ENCODE measurements around the gene ARHGEF10L. TPM values are rescaled to one million over a fixed set of nuclear protein-coding genes. Genes with fewer than 3 reads are reported as not detected.

ARHGEF10L gene
- polyA plus RNA-seq, 12 donors: 15.6 to 29.2 (median 19.0) TPM; not detected in 1

DNA sequence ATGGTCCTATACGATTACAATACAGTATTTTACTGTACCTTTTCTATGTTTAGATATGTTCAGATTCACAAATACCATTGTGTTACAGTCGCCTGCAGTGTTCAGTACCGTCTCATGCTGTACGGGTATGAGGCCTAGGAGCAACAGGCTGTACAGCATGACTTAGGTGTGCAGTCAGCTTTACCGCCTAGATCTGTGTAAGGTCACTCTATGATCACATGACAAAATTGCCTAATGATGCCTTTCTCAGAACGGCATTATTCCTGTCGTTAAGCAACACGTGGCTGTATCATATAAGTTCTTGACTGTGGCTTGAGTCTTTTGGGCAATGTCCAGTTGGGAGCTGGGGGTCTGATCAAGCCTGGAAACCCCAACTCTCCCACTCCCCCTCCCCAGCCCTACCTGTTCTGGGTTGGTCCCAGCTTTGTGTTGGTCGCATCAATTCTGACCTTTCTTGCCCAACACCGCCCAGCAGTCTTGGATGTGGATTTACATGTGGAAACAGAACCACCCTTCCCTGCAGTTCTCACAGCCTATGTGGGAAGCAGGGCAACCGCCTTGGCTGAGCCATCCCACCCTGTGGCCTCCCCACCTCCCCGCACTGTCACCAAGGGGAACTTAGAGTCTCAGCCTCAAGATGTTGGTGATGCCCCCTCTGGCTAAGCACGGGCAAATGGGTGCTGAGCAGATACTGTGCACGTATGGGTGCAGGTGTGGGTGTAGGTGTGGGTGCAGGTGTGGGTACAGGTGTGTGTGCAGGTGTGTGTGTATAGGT lies 135.4 kb downstream of the ARHGEF10L start:
- DNase-seq: no peak

DNA sequence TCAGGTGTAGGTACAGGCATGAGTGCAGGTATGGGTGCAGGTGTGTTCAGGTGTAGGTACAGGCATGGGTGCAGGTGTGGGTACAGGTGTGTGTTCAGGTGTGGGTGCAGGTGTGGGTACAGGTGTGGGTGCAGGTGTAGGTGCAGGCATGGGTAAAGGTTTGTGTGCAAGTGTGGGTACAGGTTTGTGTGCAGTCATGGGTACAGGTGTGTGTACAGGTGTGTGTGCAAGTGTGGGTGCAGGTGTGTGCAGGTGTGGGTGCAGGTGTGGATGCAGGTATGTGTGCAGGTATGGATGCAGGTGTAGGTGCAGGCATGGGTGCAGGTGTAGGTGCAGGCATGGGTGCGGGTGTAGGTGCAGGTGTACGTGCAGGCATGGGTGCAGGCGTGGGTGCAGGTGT lies 136.2 kb downstream of the ARHGEF10L start:
- no peak for DNase-seq

DNA sequence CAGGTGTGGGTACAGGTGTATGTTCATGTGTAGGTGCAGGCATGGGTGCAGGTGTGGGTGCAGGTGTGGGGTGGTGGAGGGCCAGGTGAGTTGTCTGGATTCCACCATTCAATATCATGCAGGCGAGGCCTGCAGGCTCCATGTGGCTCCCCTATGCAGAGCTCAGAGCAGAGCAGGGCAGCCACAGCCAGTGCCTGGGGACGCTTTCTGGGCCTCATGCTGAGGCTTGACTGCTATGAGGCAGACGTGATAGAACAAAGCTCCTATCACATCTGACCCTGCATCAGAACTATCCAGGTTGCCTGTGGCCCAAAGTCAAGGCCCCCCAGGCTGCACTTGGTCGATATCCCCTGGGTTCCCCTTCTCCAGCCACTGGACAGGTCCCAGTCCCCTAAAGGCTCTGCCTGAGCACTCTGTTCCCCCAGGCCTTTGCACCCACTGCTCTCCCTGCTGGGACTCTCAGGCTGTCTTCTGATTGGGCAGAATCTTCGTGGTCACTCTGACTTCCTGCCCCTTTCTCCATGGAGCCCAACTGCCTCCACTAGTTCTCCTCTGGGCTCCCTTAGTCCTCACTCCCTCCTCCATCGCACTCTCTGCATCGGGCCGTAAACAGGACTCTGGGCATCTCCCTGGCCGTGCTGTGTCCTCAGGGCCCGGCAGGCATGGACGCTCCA lies 137.0 kb downstream of the ARHGEF10L start:
- no peak for DNase-seq

DNA sequence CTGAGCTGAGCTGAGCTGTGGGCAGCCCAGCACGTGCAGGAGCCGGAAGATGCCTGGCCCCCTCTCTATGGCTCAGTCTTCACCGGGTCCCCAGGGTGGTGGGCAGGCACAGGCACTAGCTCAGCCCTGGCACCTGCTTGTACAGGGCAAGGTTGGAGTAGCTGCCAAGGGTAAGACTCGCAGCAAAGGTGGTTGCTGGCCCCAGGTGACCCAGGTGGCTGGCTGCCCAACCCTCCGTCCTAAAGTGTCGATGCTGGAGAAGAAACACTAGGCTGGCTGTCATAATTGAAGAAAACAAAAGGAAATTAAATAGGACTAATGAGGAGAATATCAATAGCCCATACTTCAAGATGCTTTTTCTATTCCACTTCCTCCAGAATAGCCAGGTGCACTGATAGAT lies 138.5 kb downstream of the ARHGEF10L start:
- DNase-seq: no peak

DNA sequence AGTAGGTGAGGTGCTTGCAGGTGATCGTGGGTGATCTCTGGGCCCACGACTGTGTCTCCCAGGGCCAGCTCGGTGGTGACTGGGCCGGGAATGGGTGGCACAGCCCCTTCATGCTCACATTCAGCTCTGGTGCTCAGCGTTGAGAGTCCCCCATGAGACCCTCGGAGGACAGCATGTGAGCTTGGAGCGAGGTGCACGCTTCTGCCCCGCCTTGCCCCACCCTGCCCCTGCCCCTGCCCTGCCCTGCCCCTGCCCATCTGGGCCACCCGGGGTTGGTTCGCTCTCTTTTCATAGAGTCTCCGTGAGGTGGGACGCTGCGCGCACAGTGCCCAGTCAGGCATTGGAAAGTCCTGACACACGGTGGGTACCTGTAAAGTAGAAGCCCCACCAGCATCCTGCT lies 140.4 kb downstream of the ARHGEF10L start:
- DNase-seq: no peak

DNA sequence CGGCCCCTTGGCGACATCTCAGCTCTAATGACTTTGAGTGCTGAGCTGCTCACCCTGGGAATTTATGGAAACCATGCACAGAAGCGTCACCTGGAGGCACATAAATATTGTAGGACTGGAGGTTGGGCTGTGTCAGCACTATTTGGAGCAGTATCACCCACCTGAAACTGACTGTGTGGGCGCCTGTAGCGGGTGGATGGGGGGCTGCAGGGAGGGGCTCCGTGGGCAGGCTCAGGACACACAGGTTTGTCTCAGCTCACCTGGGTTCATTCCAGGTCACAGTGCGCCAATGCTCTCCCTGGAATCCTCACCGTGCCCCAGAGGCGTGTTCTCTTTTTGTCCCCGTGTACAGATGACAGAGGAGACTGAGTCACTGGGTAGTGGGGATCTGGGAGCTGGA lies 140.8 kb downstream of the ARHGEF10L start:
- no peak for DNase-seq

DNA sequence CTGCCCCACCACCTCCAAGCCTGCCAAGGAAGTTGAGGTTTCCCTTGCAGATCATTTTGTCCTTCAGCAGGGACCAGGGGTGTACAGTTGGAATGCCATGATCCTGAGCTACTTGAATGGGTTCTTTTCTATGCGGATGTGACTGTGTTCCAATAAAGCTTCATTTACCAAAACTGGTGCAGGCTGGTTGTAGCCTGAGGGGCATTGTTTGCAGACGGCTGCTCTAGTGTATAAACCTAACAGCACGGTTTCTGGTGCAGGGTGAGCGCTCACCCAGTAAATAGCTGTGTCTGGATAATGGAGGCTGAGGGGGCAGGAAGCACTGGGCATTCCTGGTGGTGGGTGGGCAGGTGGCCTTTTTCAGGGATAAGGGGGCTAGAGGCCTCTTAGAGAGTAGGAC lies 142.9 kb downstream of the ARHGEF10L start:
- DNase-seq: no peak

DNA sequence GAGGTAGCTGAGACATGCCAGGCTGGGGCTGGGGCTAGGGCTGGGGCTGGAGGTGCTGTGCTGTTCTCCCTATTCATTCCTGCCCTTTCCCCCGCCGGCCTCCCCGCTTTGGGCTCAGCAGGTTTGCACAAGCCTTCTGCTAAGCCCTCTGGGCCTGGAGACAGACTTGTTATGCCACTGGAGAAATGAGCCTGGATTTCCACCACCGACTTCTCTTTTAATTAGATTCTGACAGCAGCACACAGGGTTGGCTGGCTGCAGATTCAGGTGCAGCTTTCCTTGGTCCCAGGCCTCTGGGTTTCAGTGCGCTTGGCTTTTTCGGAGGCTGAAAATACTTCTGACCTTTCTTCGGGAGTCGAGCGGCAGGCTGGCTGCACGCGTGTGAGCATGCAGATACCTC lies 144.1 kb downstream of the ARHGEF10L start:
- no peak for DNase-seq

DNA sequence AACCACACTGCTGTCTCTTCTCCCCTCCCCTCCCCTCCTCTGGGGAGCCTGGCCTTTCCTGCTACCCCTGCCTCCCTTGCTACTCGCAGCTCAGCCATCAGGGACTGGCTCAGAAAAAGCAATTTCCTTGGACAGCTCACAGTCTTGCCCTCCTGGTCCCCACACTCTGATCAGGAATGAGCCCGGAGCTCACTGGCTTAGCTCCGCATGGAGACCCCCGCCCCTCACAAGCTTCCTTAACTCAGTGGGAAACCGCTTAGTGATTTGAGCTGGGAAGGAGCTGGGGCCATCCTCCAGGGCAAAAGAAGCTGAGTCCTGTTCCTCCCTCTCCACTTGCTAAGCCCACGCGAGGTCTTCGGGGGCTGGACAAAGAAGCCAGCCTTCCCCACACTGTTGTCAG lies 145.3 kb downstream of the ARHGEF10L start:
- no peak for DNase-seq

DNA sequence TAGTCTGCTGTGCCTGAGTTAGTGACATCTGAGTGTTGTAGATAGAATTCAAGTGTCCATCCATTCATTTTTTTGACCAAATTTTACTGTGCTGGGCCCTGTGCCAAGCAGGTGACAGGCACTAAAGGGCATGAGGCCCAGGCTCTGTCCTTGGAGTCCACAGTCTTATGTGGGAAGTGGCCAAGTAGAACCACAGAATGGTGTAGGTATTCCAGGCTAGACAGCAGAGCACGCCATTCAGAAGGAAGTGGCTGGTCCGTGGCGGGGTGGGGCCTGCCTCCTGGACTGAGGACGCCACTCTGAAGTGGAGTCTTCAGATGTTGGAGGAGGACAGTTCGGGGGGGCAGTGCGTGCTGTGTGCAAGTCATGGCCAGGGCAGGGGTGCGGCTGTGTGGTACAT lies 146.8 kb downstream of the ARHGEF10L start:
- no peak for DNase-seq

DNA sequence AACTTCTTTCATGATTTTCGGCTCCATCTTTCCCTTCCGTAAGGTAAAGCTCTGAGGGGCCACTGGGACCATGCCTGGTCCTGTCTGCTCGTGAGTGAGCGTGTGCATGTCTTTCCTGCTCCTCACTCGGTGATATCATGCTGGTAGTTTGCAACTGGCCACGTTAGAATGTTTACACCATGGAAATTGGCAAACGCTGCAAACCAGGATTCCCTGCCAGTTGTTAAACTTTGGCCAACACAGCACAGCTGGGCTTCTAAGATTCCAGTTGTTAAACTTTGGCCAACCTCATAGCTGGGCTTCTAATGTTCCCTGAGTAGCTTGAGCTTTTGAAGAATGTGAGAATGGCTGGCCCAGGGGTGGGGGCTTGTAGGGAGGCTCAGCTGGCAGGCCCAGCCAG lies 147.6 kb downstream of the ARHGEF10L start:
- DNase-seq: peak; percentile 70

DNA sequence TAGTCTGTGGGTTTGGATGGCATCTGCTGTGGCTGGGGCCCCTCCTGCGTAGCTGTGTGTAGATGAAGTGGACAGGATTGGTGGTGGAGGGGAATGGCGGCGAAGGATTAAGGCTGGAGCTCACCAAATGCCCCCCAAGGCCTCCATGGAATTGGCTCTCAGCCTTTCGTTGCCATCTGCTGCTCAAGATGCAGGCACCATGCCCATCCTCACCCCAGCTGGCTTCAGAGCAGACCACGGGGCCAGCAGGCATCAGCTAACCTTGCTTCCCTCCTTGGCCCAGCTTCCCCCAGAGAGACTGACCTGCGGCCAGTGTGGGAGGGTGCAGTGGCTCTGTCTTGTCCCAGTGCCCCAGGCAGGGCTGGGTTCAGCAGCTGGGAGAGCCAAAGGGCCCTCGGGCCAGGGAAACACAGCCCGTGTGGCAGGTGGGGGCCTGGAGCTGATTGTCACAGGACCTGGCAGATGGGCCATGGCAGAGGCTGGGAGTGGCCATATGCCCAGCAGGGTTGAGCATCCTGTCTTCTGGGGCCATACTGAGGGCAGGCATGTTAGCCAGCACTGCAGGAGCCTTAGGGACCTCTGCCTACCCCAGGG lies 148.8 kb downstream of the ARHGEF10L start:
- DNase-seq: no peak

DNA sequence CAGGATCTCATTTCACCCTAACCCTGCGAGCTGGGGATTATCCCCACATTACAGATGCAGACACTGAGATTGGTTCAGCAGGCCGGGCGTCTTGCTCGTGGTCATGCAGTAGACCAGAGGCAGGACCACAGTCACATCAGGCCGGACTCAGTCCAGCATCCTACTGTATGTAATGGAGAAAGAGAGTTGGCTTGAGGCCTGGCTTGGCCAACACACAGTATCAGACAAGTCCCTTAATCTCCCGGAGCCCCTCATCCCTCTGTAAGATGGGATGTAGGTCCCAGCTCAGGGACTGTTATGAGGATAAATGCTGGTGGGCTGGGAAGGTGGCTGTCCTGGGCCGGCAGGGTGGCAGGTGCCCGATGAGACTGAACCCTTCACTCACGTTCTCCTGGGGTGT lies 149.5 kb downstream of the ARHGEF10L start:
- DNase-seq: peak; percentile 60

DNA sequence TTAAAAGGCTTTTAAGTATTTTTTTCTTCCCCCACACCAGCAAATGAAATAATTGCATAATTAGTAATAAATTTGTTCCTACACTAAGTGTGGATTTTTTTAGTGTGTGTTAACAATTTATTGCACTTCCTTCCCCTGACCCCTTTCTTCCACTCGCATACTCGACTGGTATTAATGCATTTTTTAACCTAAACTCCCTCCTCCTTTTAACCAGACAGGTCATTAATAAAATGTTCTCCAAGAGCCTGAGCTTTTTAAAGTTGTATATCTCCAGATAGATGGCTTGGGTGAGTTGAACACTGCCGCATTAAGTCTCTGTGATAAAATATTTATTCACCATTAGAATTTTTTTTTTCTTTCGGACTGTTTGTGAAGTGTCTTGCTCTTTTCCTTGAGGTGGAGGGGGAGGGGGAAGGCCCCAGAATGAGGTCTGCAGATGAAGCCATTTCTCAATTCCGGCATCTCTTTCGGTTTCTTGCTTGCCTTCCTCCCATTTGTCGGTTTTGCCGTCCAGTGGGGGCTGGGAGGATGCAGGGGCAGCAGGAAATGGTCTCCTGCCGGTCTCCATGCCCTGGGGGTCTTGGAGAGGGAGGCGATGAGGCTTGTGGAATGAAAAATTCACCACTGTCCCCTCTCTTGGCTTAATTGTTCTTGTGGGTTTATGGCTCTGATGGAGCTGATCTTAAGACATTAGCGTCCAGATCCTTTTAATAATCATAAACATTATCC lies 151.6 kb downstream of the ARHGEF10L start:
- no peak for DNase-seq

DNA sequence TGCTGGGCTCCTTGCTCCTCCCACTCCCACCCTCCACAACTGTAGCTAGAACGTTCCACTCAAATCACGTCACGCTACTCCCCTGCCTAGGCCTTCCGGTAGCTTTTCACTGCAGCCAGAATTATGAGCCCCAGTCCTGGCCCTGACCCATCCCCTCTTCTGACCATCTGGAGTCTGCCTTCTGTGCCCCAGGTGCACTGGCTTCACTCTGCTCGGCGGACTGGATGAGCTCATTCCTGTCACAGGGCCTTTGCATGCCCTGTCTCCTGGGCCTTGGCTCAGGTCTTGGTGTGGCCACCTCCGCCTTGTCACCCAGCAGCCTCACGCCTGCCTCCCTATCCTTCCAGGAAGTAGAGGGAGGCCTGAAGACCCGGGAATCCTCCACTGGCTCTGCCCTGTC lies 153.1 kb downstream of the ARHGEF10L start:
- DNase-seq: no peak

DNA sequence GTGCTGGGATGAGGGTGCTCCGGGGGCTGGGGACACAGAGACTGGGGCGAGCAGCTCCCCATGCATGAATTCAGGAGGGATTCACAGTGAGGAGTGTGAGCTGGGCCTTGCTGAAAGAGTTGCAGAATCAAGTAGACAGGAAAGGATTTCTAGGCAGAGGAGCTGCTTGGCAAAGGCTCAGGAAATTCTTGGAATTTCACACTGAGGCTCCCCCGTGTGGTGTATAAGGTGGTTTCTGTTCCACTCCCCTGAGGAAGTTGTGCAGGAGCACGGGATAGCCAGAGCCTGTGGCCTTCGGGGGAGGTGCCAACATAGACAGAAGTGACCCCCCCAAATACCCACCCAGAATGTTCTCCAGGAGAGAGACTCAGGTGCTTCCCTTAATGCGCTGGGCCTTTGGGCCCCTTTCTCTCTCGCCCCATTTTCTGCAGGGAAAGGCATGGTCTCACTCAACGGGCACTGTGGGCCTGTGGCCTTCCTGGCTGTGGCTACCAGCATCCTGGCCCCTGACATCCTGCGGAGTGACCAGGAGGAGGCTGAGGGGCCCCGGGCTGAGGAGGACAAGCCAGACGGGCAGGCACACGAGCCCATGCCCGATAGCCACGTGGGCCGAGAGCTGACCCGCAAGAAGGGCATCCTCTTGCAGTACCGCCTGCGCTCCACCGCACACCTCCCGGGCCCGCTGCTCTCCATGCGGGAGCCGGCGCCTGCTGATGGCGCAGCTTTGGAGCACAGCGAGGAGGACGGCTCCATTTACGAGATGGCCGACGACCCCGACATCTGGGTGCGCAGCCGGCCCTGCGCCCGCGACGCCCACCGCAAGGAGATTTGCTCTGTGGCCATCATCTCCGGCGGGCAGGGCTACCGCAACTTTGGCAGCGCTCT lies 157.2 kb downstream of the ARHGEF10L start:
- peak; percentile 72 for DNase-seq

DNA sequence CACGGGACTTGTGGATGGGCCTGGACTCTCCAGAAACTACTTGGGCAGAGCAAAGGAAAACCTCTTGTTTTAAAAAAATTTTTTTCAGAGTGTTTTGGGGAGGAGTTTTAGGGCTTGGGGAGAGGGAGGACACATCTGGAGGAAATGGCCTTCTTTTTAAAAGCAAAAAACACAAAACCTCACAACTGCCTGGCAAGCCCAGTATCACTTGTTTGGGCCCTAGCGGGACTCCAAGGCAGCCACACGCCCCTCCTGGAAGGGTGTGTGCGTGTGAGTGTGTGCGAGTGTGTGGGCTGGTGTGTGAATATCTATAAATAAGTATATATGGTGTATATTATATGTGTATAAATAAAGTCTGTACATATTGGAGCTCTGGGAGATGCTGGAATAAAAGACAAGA lies 158.0 kb downstream of the ARHGEF10L start:
- no peak for DNase-seq

DNA sequence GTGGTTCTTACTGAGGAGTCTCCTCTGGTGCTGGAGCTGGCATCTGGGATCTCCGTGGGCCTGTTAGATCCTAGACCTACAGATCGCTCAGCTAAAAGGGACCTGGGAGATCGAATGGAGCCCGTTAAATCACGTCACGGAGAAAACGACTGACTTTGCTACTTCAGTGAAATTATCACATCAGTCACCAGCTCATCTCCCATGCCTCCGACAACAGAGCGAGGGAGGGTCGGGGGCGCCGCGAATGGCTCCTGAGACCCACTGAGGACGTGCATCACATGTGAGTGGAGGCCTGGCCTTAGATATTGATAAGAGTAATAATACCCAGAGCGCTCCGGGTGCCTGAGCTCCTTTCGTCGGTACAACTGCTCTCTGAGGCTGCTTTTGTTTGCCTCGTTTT lies 160.1 kb downstream of the ARHGEF10L start:
- no peak for DNase-seq

DNA sequence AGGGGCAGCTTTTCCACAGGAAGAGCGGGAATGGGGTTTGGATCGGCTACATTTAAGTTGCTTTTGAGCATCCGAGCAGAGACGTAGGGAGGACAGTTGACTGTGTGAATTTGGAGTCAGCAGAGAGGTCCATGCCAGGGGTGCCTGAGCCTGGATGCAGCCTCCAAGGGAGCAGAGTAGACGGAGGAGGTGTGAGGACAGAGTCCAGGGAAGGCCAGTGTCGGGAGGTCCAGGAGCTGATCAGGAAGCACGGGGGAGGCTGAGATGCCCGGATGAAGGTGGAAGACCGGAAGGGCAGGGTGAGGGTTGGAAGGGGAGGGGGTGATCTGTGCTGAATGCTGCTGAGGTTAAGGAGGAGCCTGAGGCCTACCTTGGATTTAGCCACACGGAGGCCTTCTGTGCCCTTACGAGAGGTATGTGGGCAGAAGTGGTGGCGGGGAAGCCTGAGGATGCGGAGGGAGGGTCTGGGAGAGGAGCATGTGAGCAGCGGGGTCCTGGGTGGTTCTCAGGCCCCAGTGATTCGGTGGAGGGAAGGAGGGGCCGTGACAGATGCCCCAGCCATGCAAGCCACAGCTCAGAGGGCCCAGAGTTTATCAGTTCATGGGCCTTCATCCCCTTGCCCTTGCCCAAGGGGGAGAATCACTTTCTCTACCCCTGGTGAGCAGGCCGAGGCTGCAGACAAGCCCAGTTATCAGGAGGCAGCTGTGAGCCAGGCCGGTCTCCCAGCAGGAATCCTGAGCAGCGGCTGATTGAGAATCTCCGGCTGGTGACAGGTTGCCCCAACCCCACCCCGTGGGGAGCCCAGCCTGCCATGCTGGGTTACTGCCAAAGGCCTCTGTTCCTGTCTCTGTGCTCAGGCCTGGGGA lies 161.7 kb downstream of the ARHGEF10L start:
- DNase-seq: no peak

DNA sequence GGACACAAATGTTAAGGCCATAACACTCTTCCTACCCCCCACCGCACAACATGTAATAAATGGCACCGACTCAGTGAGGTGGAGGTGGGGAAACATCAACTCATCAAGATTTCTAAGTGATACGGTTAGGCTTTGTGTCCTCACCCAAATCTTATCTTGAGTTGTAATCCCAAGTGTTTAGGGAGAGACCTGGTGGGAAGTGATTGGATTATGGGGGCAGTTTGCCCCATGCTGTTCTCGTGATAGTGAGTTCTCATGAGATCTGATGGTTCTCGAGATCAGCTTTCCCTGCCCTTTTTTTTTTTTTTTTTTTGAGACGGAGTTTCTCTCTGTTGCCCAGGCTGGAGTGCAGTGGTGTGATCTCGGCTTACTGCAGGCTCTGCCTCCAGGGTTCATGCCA lies 164.7 kb downstream of the ARHGEF10L start:
- no peak for DNase-seq
